Transverse colon (tissue), 4 donors: ENCODE measurements around the gene SLC35F1. TPM values are rescaled to one million over a fixed set of nuclear protein-coding genes. Genes with fewer than 3 reads are reported as not detected.
"Not testable (repeated sequence)": the region's sequence is repeated elsewhere in the genome, so short reads cannot be mapped to it uniquely, and the experiment has no call there.

Experiments
- DNase-seq: peaks from one replicate; pipeline ENCODE4 v3.0.0-alpha.2; 2019
- H3K27ac ChIP-seq, 4 donors: fragments of 200-600 bp; sonication (generic); 2 replicates each; pipeline ENCODE4 v1.5.1; 2016 to 2018; ENCODE audit warnings: inconsistent platforms in 4 of 4
- H3K27me3 ChIP-seq: fragments of 200-600 bp; sonication (generic); 2 replicates; pipeline ENCODE4 v1.5.1; 2017; ENCODE audit warnings: inconsistent platforms
- H3K36me3 ChIP-seq, 4 donors: fragments of 200-600 bp; sonication (generic); 2 replicates each; pipeline ENCODE4 v1.5.1; 2017 to 2019; ENCODE audit warnings: inconsistent platforms in 4 of 4
- H3K4me1 ChIP-seq, 4 donors: fragments of 200-600 bp; sonication (generic); 2 replicates each; pipeline ENCODE4 v1.5.1; 2017 to 2020; ENCODE audit warnings: inconsistent platforms in 4 of 4
- H3K4me3 ChIP-seq, 4 donors: fragments of 200-600 bp; sonication (generic); 1 replicate in 1 of 4; 2 replicates in 3 of 4; pipeline versions ENCODE4 v1.5.1 to v1.6.1; 2017 to 2019; ENCODE audit warnings: inconsistent platforms in 4 of 4
- H3K9me3 ChIP-seq, 2 donors: fragments of 200-600 bp; sonication (generic); 2 replicates each; pipeline ENCODE4 v1.5.1; 2017 to 2019; ENCODE audit warnings: inconsistent platforms in 2 of 2
- CTCF ChIP-seq, 5 experiments: fragments of 200-600 bp in 3 of 5; fragments of 450-650 bp in 2 of 5; sonication (generic) in 3 of 5; IDR thresholded peaks; 1 replicate in 2 of 5; 2 replicates in 3 of 5; pipeline ENCODE4 v1.5.1; 2016 to 2017; ENCODE audit warnings: antibody characterized with exemption in 5 of 5, inconsistent platforms in 3 of 5, mild to moderate bottlenecking in 2 of 5, moderate library complexity in 1 of 5
- EP300 ChIP-seq: sonication (generic); formaldehyde crosslinking; IDR thresholded peaks from one replicate; pipeline ENCODE4 v1.6.1; 2017; ENCODE audit warnings: antibody characterized with exemption, low read depth
- POLR2A ChIP-seq: fragments of 450-650 bp; IDR thresholded peaks from one replicate; pipeline ENCODE4 v1.6.1; 2016; ENCODE audit warnings: antibody characterized with exemption, mild to moderate bottlenecking, moderate library complexity
- POLR2AphosphoS5 ChIP-seq, 3 donors: sonication (generic); formaldehyde crosslinking; IDR thresholded peaks; one replicate each; pipeline ENCODE4 v1.6.1; 2016; ENCODE audit warnings: antibody characterized with exemption in 3 of 3
- WGBS, 2 donors: methylation state at CpG; one replicate each; pipeline ENCODE4 v1.1.5; 2018; ENCODE audit warnings: low coverage in 1 of 2; 5-methylcytosine and 5-hydroxymethylcytosine counted together
- in situ Hi-C, 4 donors: fragments of 200-750 bp; cut with MboI; loops; one replicate each; pipeline versions ENCODE4 v1.15.0 to v1.15.1; 2017; ENCODE audit warnings: low sequenced_read_pairs in 3 of 4, low pct_ligation_motif_present in 1 of 4, low pct_unique_long_range_greater_than_20kb in 1 of 4
- intact Hi-C: fragments of 100-400 bp; cut with DNase I; formaldehyde crosslinking; loops from one replicate; pipeline ENCODE4 v1.15.1; 2023; ENCODE audit warnings: low total_unique reads
- total RNA-seq, 4 donors: library from RNA; depleted of rRNA; stranded (reverse); fragments of >200 nt; gene quantifications; one replicate each; pipeline ENCODE4 v1.1.0, GENCODE V29; 2016

Gene SLC35F1
- total RNA-seq: 1 to 10 TPM in 1 of 4 donors, under 1 TPM in 3; 0.37 to 1.1 (median 0.71) TPM

DNA sequence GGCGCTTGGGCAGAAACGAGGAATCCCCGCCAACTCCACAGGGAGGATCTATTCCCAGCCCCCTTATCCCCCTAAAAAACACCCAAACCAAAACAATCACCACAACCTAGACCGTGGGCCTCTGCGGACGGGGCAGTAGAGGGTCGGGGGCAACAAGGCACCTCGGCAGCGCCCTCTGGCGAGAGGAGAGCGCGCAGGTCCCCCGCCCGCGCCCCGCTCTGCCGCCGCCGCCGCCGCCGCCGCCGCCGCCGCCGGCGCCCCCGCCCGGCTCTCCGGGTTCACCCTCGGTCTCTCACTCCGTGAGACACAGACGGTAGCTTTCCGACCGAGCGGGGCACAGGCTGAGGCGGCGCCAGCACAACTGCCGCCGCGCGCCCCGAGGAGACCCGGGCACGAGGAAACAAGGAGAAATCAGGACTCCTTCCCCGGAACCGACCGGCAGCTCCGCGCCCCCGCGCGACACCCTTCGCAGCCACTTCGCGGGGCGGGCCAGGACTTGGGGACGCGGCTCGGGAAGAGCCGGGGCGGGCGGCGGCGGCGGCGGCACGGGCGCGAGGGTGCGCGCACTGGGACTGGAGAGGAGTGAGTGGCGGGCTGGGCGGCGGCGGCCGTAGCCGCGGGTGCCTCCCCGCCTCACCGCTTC, at the start of gene SLC35F1:
Gene SLC35F1 (plus strand): TSS at position 307 of the 643 bp plus-strand sequence.
- in situ Hi-C loops: no loop called here
- H3K27ac ChIP-seq: peak within 1 kb of the TSS in 3 of 4 donors; percentile 9 to 48 (median 20)
- no peak for DNase-seq

GRCh38 chr6:117858601-117859000, 48.5 kb upstream of the SLC35F1 start:
- H3K27ac ChIP-seq, in situ Hi-C loops, DNase-seq, H3K9me3 ChIP-seq, H3K27me3 ChIP-seq, H3K36me3 ChIP-seq, intact Hi-C loops, H3K4me3 ChIP-seq, H3K4me1 ChIP-seq: not testable (repeated sequence)
- 65 to 100% methylated on average over 1 to 2 of the region's 2 CpGs for WGBS, 2 donors

More for the DNA sequence above, at the start of gene SLC35F1:
- intact Hi-C loops: no loop called here
- H3K9me3 ChIP-seq: no peaks in the 10 kb centered on the region
- peak within 1 kb of the TSS; percentile 34 to 56 (median 47) for H3K4me3 ChIP-seq
- TF ChIP-seq EP300: no peak
- TF ChIP-seq POLR2AphosphoS5 (IDR thresholded peaks at IDR 0.05): no peak
- no peak for TF ChIP-seq POLR2A
- TF ChIP-seq CTCF (IDR thresholded peaks at IDR 0.05): peak in 1 of 5 experiments; percentile 26
- 2% methylated on average over 17 of the region's 82 CpGs; no CpG with 5 or more reads in 1 of the 2 donors for WGBS, 2 donors
- peaks cover 0 to 17% (median 14%) of the 10 kb centered on the region in 4 donors for H3K4me1 ChIP-seq
- peaks cover 57% of the 10 kb centered on the region for H3K27me3 ChIP-seq
- H3K36me3 ChIP-seq: no peaks in the 10 kb centered on the region

GRCh38 chr6:117861545-117861944, 45.5 kb upstream of the SLC35F1 start:
- WGBS, 2 donors: 89 to 97% methylated on average over 3 of the region's 3 CpGs
- Histone ChIP-seq H3K27me3 (no peaks in the 10 kb centered on the region), H3K36me3 (no peaks in the 10 kb centered on the region), H3K27ac (no peak overlapping the region), H3K9me3 (no peaks in the 10 kb centered on the region), H3K4me1 (no peaks in the 10 kb centered on the region), H3K4me3 (no peak overlapping the region)
- intact Hi-C loops (no loop called here), in situ Hi-C loops (no loop called here)
- TF ChIP-seq POLR2AphosphoS5 (IDR thresholded peaks at IDR 0.05) (no peak), CTCF (IDR thresholded peaks at IDR 0.05) (no peak), POLR2A (no peak), EP300 (no peak)
- no peak for DNase-seq

GRCh38 chr6:117866561-117866960, 40.5 kb upstream of the SLC35F1 start:
- no peaks in the 10 kb centered on the region for H3K4me1 ChIP-seq
- intact Hi-C loops (no loop called here), in situ Hi-C loops (no loop called here)
- WGBS, 2 donors: 55 to 89% methylated on average over 2 to 4 of the region's 4 CpGs
- no peaks in the 10 kb centered on the region for H3K9me3 ChIP-seq
- H3K27ac ChIP-seq: no peak overlapping the region
- no peak for DNase-seq
- H3K4me3 ChIP-seq: no peak overlapping the region
- H3K27me3 ChIP-seq: no peaks in the 10 kb centered on the region
- no peak for TF ChIP-seq POLR2AphosphoS5 (IDR thresholded peaks at IDR 0.05)
- no peak for TF ChIP-seq EP300
- no peak for TF ChIP-seq CTCF (IDR thresholded peaks at IDR 0.05)
- TF ChIP-seq POLR2A: no peak
- no peaks in the 10 kb centered on the region for H3K36me3 ChIP-seq
